ENCODE data around the gene LPAR5.

LPAR5 gene

DNA sequence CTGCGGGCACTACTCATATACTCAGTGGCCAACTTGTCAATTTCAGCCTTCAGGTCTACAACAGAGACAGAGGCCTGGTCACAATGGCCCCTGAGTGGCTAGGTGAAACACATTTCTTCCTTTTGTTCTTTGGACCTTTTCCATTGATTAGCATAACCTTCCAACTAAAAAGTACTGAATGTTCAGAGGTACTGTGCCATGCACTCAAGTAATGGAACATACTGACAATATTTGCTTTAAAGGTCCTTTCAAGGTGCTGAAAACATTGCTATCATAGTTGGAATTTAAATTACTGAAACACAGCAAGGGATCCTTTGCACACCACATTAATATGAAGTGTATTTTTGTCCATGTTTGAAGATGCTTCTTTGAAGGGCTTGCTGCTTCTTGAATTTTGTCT lies 17.6 kb upstream of the LPAR5 start:
- no peak overlapping the region for H3K27ac ChIP-seq (ENCODE audit: insufficient read depth, low read depth, low read length, poor library complexity, severe bottlenecking)
- no peaks in the 10 kb centered on the region for H3K9me3 ChIP-seq (ENCODE audit: control insufficient read depth, low read length)
- H3K4me1 ChIP-seq (ENCODE audit: control insufficient read depth, insufficient read depth, low read length), result no peaks in the 10 kb centered on the region
- H3K36me3 ChIP-seq (ENCODE audit: control insufficient read depth, insufficient read depth, low read length), result peaks cover 40% of the 10 kb centered on the region
- 93 to 97% methylated on average over 1 of the region's 1 CpG for WGBS, 2 experiments
- H3K4me3 ChIP-seq (ENCODE audit: insufficient read depth, low read depth, low read length), result no peak overlapping the region
- H3K27me3 ChIP-seq (ENCODE audit: control insufficient read depth, insufficient read depth, low read length, poor library complexity, severe bottlenecking), result no peaks in the 10 kb centered on the region

- Histone ChIP-seq H3K4me1 (ENCODE audit: control insufficient read depth, insufficient read depth, low read length) (no peaks in the 10 kb centered on the region), H3K4me3 (ENCODE audit: insufficient read depth, low read depth, low read length) (no peak overlapping the region), H3K9me3 (ENCODE audit: control insufficient read depth, low read length) (no peaks in the 10 kb centered on the region), H3K27ac (ENCODE audit: insufficient read depth, low read depth, low read length, poor library complexity, severe bottlenecking) (no peak overlapping the region), H3K27me3 (ENCODE audit: control insufficient read depth, insufficient read depth, low read length, poor library complexity, severe bottlenecking) (no peaks in the 10 kb centered on the region), H3K36me3 (ENCODE audit: control insufficient read depth, insufficient read depth, low read length) (peaks cover 40% of the 10 kb centered on the region)
- 92 to 96% methylated on average over 12 of the region's 12 CpGs for WGBS, 2 experiments
Measured at GRCh38 chr12:6652391-6652790, 16.6 kb upstream of the LPAR5 start.

- H3K4me1 ChIP-seq (ENCODE audit: control insufficient read depth, insufficient read depth, low read length), result no peaks in the 10 kb centered on the region
- no peaks in the 10 kb centered on the region for H3K9me3 ChIP-seq (ENCODE audit: control insufficient read depth, low read length)
- WGBS, 2 experiments, result 94 to 96% methylated on average over 8 of the region's 8 CpGs
- no peak overlapping the region for H3K27ac ChIP-seq (ENCODE audit: insufficient read depth, low read depth, low read length, poor library complexity, severe bottlenecking)
- no peak overlapping the region for H3K4me3 ChIP-seq (ENCODE audit: insufficient read depth, low read depth, low read length)
- H3K36me3 ChIP-seq (ENCODE audit: control insufficient read depth, insufficient read depth, low read length), result peaks cover 40% of the 10 kb centered on the region
- no peaks in the 10 kb centered on the region for H3K27me3 ChIP-seq (ENCODE audit: control insufficient read depth, insufficient read depth, low read length, poor library complexity, severe bottlenecking)
Measured at GRCh38 chr12:6650832-6651231, 15.1 kb upstream of the LPAR5 start.

- Histone ChIP-seq H3K36me3 (ENCODE audit: control insufficient read depth, insufficient read depth, low read length) (peaks cover 22% of the 10 kb centered on the region), H3K27ac (ENCODE audit: insufficient read depth, low read depth, low read length, poor library complexity, severe bottlenecking) (no peak within 1 kb of the TSS), H3K4me3 (ENCODE audit: insufficient read depth, low read depth, low read length) (peak within 1 kb of the TSS; percentile 40), H3K9me3 (ENCODE audit: control insufficient read depth, low read length) (no peaks in the 10 kb centered on the region), H3K27me3 (ENCODE audit: control insufficient read depth, insufficient read depth, low read length, poor library complexity, severe bottlenecking) (no peaks in the 10 kb centered on the region), H3K4me1 (ENCODE audit: control insufficient read depth, insufficient read depth, low read length) (no peaks in the 10 kb centered on the region)
- 39 to 40% methylated on average over 38 of the region's 38 CpGs for WGBS, 2 experiments
Measured at GRCh38 chr12:6647083-6647604, 11.4 kb upstream of the LPAR5 start, which contains the start of gene ACRBP. Gene ACRBP, minus strand, starts transcription at chr12:6647432. Its CDS starts 66 bp downstream, at chr12:6647366.

DNA sequence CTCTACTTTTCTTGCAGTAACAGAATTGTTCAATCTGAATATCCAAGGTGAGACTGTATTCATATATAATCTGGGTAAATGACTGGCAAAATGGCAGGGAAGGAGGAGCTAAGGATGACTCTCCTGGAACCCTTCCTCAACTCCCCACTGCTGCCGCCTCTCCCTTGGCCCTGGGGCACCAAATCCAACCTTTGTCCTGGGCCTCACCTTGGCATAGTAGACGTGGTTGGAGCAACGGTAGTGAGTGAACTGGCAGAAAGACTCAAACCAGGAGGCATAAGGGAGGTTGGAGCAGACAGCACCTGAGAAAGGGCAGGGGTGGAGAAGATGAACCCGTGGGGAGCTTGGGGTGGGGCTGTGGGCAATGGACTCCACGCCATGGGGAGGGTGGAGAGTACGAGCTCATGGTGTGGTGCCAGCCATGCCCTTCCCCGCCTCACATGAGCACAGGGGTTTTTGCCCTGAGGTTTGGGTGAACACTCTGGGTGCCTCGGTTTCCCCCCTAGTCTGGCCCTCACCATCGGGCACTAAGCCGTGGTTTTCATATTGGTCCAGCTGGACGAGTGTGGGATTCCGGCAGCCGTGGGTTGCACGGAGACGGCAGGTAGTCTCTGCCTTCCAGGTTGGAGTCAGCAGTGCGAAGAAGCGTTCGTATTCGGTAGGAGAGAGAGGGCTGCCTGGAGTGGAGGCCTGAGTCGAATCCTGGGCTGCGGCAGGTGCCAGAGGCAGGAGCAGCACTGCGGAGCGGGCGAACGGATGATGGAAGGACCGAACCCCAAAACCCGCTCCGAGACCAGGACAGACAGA lies 10.7 kb upstream of the LPAR5 start:
- no peaks in the 10 kb centered on the region for H3K9me3 ChIP-seq (ENCODE audit: control insufficient read depth, low read length)
- no peak overlapping the region for H3K27ac ChIP-seq (ENCODE audit: insufficient read depth, low read depth, low read length, poor library complexity, severe bottlenecking)
- peaks cover 18% of the 10 kb centered on the region for H3K36me3 ChIP-seq (ENCODE audit: control insufficient read depth, insufficient read depth, low read length)
- no peaks in the 10 kb centered on the region for H3K4me1 ChIP-seq (ENCODE audit: control insufficient read depth, insufficient read depth, low read length)
- H3K27me3 ChIP-seq (ENCODE audit: control insufficient read depth, insufficient read depth, low read length, poor library complexity, severe bottlenecking), result no peaks in the 10 kb centered on the region
- 86 to 88% methylated on average over 28 of the region's 28 CpGs for WGBS, 2 experiments
- H3K4me3 ChIP-seq (ENCODE audit: insufficient read depth, low read depth, low read length), result peak overlapping the region; percentile 40

DNA sequence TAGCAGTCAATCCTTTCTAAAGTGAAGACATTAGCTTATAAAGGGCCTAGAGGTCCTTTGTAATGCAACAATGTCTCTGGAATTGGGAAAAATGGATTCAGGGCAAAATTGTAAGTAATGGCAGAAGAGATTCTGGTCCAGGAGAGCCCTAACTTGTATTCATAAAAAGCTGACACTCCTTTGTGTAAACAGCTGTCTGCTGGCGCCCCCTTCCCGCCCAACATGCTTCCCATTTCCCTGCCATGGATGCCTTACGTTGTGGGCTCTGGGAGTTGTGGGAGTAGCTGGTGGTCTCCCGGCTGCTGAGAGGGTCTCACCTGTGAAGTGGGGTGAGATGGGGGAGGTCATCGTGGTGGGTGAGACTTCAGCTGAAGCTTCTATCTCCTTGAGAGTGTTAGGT lies 9.1 kb upstream of the LPAR5 start:
- WGBS, 2 experiments, result 31 to 44% methylated on average over 5 of the region's 5 CpGs
- Histone ChIP-seq H3K4me1 (ENCODE audit: control insufficient read depth, insufficient read depth, low read length) (no peaks in the 10 kb centered on the region), H3K36me3 (ENCODE audit: control insufficient read depth, insufficient read depth, low read length) (peaks cover 2% of the 10 kb centered on the region), H3K27ac (ENCODE audit: insufficient read depth, low read depth, low read length, poor library complexity, severe bottlenecking) (no peak overlapping the region), H3K4me3 (ENCODE audit: insufficient read depth, low read depth, low read length) (no peak overlapping the region), H3K9me3 (ENCODE audit: control insufficient read depth, low read length) (no peaks in the 10 kb centered on the region), H3K27me3 (ENCODE audit: control insufficient read depth, insufficient read depth, low read length, poor library complexity, severe bottlenecking) (no peaks in the 10 kb centered on the region)

GRCh38 chr12:6644257-6644596 lies 8.5 kb upstream of the LPAR5 start:
- Histone ChIP-seq H3K27ac (ENCODE audit: insufficient read depth, low read depth, low read length, poor library complexity, severe bottlenecking) (no peak overlapping the region), H3K4me1 (ENCODE audit: control insufficient read depth, insufficient read depth, low read length) (no peaks in the 10 kb centered on the region), H3K36me3 (ENCODE audit: control insufficient read depth, insufficient read depth, low read length) (peaks cover 2% of the 10 kb centered on the region), H3K27me3 (ENCODE audit: control insufficient read depth, insufficient read depth, low read length, poor library complexity, severe bottlenecking) (no peaks in the 10 kb centered on the region), H3K4me3 (ENCODE audit: insufficient read depth, low read depth, low read length) (no peak overlapping the region), H3K9me3 (ENCODE audit: control insufficient read depth, low read length) (no peaks in the 10 kb centered on the region)
- WGBS, 2 experiments, result 84 to 92% methylated on average over 6 of the region's 6 CpGs

- Histone ChIP-seq H3K4me3 (ENCODE audit: insufficient read depth, low read depth, low read length) (no peak overlapping the region), H3K4me1 (ENCODE audit: control insufficient read depth, insufficient read depth, low read length) (no peaks in the 10 kb centered on the region), H3K36me3 (ENCODE audit: control insufficient read depth, insufficient read depth, low read length) (peaks cover 2% of the 10 kb centered on the region), H3K9me3 (ENCODE audit: control insufficient read depth, low read length) (no peaks in the 10 kb centered on the region), H3K27me3 (ENCODE audit: control insufficient read depth, insufficient read depth, low read length, poor library complexity, severe bottlenecking) (no peaks in the 10 kb centered on the region), H3K27ac (ENCODE audit: insufficient read depth, low read depth, low read length, poor library complexity, severe bottlenecking) (no peak overlapping the region)
- 93 to 96% methylated on average over 6 of the region's 6 CpGs for WGBS, 2 experiments
Measured at GRCh38 chr12:6643569-6644256, 8.0 kb upstream of the LPAR5 start.

DNA sequence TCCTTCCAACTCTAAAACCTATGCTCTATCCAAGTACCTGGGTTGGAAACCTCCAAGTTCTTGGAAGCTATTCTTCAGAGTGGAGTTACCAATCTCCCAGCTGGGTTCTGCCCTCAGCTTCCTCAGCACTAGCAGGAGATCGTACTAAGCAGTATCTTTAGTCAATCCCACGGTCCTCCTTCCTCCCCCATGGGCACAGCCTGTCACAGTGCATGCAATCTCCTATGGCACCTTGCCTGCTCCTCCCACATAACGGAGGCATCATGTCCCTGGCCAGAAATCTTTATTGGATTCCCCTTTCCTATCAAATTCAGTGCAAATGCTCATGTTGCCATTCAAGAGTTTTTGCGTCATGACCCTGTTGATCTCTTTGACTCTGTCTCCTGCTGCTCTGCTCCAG lies 5.4 kb upstream of the LPAR5 start:
- no peaks in the 10 kb centered on the region for H3K27me3 ChIP-seq (ENCODE audit: control insufficient read depth, insufficient read depth, low read length, poor library complexity, severe bottlenecking)
- H3K36me3 ChIP-seq (ENCODE audit: control insufficient read depth, insufficient read depth, low read length), result peaks cover 2% of the 10 kb centered on the region
- WGBS, 2 experiments, result 79 to 81% methylated on average over 4 of the region's 4 CpGs
- no peak overlapping the region for H3K4me3 ChIP-seq (ENCODE audit: insufficient read depth, low read depth, low read length)
- no peaks in the 10 kb centered on the region for H3K9me3 ChIP-seq (ENCODE audit: control insufficient read depth, low read length)
- peaks cover under 1% of the 10 kb centered on the region for H3K4me1 ChIP-seq (ENCODE audit: control insufficient read depth, insufficient read depth, low read length)
- no peak overlapping the region for H3K27ac ChIP-seq (ENCODE audit: insufficient read depth, low read depth, low read length, poor library complexity, severe bottlenecking)

DNA sequence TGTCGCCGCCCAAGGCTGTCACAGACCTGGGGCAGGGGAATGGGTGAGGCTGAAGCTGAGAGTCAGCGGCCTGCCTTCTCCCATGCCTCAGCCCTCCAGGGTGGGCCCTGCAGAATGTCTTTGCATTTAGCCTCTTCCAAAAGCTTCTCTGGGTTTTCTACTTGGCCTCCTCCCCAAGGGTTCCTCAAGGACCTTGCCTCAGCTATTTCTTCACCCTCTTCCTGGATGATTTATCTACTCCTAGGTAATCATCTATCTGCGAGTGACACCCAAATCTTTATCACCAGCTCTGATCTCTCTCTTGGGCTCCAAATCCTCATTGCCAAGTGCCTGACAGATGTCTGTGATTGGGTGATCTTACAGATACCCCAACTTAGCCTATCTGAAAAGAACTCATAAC lies 4.7 kb upstream of the LPAR5 start:
- 93 to 95% methylated on average over 4 of the region's 4 CpGs for WGBS, 2 experiments
- peaks cover 2% of the 10 kb centered on the region for H3K36me3 ChIP-seq (ENCODE audit: control insufficient read depth, insufficient read depth, low read length)
- no peaks in the 10 kb centered on the region for H3K9me3 ChIP-seq (ENCODE audit: control insufficient read depth, low read length)
- peaks cover 5% of the 10 kb centered on the region for H3K4me1 ChIP-seq (ENCODE audit: control insufficient read depth, insufficient read depth, low read length)
- no peaks in the 10 kb centered on the region for H3K27me3 ChIP-seq (ENCODE audit: control insufficient read depth, insufficient read depth, low read length, poor library complexity, severe bottlenecking)
- H3K4me3 ChIP-seq (ENCODE audit: insufficient read depth, low read depth, low read length), result no peak overlapping the region
- no peak overlapping the region for H3K27ac ChIP-seq (ENCODE audit: insufficient read depth, low read depth, low read length, poor library complexity, severe bottlenecking)

Measured in ectodermal cell (in vitro differentiated cells).